ENCODE results near the gene RASSF7.

RASSF7 gene

DNA sequence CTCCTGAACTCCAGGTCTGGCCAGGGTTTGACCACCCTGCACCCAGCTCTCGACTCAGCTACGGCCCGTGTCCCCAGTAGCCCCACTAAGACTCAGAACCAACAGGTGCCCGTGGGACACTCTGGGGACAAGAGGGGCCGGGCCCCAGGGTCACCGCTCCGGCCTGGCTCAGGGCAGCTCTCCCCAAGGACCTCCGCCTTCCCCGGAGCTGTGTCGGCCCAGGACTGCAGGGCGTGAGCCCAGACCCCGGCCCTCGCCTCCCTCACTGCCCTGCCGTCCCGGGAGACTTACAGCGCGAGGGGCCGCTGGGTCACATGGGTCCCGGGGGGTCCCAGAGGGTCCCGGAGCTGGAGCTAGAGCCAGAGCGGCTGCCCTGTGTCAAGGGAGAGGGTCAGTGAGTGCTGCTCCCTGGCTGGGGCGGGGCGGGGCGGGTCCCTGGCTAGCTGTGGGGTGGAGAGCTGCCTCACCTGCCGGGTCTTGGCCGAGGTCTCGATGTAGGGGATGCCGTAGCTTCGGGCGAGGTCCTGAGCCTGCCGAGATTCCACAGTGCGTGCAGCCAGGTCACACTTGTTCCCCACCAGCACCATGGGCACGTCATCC is 27.7 kb upstream of the RASSF7 start:
- no peak for DNase-seq (ENCODE audit: low read depth, low spot score)

DNA sequence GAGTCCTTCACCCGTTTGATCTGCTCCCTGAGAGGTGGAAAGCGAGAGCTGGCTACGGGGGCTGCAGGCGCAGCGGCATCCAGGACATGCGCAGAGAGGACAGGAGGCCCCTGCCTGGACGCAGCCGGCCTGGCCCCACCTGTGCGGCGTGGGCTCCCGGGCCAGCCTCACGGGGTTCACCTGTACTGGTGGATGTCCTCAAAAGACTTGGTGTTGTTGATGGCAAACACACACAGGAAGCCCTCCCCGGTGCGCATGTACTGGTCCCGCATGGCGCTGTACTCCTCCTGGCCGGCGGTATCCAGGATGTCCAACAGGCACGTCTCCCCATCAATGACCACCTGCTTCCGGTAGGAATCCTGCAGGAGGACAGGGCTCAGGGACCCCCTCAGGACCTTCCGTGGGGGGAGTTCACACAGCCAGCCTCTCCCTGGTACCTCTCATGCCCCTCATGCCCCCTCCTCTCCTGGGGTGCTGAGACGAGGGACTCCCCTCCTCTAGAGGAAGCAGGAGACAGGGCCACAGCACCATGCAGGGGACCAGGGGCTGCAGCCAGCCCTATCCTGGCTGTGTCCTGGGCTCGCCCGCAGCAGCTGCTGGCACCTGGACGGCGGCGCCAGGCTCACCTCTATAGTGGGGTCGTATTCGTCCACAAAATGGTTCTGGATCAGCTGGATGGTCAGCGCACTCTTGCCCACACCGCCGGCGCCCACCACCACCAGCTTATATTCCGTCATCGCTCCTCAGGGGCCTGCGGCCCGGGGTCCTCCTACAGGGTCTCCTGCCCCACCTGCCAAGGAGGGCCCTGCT is 27.0 kb upstream of the RASSF7 start:
- no peak for DNase-seq (ENCODE audit: low read depth, low spot score)

DNA sequence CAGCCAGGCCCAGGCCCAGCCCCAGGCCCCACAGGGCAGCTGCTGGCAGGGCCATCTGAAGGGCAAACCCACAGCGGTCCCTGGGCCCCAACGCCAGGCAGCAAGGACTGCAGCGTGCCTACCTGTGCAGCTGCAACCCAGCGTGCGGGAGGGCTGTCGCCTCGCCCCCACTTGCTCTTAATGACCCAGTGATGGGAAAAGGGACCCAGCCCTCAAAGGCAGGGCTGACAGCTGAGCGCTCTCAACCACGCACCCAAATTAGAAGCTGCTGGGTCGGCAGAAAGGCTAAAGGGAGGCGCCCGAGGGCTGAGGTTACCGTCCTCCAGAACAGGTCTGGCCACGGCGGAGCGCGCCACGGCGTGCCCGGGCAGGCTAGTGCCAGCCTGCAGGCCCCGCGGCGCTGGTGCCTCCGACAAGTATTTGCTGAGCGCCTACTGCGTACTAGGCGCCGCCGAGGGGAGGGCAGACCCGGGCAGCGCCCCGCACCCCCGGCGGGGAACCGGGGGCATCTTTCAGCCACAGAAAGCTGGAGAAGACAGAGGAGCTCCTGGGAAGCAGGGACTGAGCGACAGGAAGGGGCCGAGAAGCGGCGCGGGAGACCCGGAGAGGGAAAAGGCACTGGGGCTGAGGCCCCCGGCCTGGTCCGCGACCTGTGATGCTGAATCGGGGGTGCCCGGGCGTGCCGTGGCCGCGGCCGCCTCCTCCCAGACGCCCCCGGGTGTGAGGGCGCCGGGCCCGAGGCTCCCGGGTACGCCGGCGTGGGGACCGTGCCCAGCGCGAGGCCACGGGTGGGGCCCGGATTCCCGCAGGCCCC is 26.2 kb upstream of the RASSF7 start:
- no peak for DNase-seq (ENCODE audit: low read depth, low spot score)

DNA sequence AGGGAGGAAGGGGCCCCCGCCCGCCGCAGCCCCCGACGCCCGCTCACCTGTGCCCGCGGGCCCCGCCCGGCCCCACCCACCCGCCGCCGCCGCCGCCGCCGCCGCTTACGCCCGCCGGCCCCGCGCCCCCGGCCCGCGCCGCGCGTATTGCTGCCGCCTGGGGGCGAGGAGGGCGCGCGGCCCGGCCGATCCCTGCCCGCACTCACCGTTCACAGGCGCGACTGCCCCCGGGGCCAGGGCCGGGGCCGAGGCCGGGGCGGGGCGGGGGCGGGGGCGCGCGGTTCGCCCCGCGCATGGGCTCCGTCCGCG is 25.6 kb upstream of the RASSF7 start:
- no peak for DNase-seq (ENCODE audit: low read depth, low spot score)

DNA sequence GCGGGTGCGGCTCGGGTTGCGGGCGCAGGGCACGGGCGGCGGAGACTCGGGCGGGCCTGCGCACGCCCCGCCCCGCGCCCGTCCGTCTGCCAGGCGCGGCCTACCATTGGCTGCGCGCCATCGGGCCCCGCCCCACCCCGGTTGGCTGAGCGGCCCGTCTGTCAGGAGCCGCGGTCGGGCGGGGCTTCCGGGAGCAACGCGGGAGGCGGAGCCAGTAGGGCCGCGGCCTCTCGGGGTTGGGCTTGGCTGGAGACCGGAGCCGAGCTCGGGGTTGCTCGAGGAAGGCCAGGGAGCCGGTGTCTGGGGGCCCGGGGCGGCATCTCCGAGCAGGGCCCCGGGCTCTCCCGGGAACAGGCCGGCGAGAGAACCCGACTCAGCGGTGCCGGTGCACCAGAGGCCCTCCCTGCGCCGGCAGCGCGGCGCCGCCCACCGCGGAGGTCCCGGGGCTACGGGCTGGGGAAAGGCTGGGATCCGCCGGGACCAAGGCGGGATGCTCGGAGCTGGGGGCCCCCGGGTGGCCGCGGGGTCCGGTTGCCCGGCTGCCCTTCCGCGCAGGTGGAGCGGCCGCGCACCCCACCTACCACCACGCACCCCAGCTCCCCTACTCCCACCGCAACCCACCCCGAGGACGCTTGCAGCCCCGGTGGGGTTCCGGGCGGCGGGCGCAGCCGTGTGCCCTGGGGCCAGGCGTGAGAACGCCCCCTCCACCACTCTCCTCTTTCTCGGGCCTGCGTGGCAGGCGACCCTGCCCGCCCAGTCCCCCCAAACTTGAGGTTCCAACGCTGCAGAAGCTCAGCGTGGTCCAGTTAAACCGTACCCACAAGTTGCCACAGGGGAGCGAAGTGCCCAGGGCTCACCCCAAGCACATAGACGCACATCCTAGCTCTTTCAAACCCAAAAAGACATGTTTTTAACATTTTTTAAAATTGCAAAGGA is 25.0 kb upstream of the RASSF7 start, which contains the start of gene HRAS:
Gene HRAS, minus strand, starts transcription at position 58 of the 936 bp plus-strand sequence.
- DNase-seq (ENCODE audit: low read depth, low spot score): peak; percentile 80

DNA sequence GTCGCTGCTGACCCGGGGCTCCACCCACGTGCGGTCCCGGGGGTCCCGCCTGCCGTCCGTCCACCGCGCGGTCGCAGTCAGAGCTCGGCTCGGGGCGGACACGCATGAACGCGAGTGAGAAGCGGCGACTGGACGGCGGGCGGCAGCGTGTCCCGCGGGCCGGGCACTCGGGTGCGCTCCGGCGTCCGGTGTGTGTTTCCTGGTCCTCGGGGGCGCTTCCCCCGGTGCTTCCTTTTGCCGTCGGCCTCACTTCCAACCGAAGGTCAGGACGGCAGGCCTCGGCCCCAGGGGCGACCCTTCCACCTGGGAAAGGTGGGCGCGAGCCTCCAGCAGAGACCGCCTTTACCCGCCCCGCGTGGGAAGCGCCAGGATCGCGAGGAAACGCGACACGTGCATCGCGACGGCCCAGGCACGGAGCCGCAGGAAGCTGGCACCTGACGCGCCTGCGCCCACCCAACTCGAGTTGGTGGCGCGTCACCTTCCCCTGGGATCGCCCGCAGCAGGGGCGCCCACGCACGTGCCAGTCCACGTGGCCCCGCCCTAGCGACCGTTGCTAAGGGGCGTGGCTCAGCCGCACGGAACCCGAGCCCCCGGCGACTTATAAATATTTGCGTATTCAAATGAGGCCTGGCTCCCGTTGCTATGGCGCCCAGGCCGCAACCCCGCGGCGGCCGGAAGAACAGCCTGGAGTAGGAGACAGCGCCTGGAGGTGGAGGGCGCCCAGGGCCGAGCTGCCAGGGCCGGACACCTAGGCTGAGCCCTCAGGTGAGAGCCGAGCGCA is 23.7 kb upstream of the RASSF7 start, which contains the start of gene LRRC56:
Gene LRRC56, plus strand, starts transcription at position 687 of the 781 bp plus-strand sequence. CDS start 3,158 bp downstream, outside the sequence.
- no peak for DNase-seq (ENCODE audit: low read depth, low spot score)

DNA sequence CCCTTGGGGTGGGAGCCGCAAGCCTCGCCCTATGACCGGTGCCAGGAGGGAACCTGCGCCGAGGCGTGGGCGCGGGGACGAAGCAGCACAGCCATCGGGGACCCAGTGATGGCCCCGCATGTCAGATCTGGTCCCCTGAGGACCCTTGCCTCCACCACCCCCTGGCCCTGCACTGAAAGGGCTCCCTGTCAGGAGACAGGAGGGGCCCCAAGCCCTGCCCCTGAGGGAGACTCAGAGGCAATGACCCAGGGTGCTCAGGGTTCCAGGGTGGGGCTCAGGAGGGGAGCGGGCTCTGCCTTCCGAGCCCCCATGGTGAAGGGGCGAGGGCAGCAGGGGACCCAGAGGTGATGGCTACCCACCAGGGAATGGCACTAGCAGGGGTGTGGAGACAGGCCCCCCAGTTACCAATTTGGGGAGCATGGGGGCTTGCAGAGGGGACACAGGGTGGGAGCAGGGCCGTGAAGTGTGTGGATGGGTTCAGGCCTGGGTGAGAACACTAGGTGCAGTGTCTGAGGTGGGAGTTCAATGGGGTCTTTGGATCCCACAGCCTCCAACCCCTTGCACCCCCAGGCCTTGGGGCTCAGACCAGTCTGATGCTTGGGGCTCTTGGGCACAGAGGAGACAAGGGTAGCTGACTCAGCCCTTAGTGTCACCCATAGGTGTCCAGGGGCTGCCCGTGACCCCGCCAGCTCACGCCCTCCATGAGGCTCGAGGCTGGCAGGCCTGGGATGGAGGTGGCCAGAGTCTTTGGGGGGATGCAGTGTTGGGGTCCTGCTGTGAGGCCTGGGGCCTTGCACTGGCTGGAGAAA is 22.9 kb upstream of the RASSF7 start:
- DNase-seq (ENCODE audit: low read depth, low spot score): no peak

DNA sequence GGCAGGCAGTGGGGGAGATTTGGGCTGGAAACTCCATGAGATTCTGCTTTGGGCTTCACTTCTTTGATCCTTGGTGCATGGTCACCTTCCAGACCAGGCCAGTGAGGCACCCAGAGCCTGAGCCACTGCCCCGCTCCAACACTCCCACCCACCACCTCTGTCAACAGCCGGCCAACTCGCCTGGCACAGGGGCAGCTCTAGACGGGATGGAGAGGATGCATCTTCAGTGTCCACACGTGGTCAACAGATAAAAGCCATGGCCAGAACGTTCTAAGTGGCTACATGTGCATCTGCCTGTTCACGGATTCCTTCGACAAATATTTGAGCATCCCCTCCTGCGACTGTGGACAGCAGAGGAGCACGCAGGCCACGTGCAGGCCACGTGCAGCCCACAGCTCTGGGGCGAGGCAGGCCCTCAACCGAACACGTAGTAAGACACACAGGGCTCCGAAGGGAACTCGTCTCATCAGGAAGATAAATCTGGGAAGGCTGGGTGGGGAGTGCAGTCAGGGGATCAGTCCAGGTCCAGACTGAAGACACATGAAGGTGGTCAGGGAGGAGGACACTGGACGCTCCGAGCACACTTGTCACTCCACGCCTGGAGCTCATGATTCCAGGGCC is 22.2 kb upstream of the RASSF7 start:
- DNase-seq (ENCODE audit: low read depth, low spot score): no peak

DNA sequence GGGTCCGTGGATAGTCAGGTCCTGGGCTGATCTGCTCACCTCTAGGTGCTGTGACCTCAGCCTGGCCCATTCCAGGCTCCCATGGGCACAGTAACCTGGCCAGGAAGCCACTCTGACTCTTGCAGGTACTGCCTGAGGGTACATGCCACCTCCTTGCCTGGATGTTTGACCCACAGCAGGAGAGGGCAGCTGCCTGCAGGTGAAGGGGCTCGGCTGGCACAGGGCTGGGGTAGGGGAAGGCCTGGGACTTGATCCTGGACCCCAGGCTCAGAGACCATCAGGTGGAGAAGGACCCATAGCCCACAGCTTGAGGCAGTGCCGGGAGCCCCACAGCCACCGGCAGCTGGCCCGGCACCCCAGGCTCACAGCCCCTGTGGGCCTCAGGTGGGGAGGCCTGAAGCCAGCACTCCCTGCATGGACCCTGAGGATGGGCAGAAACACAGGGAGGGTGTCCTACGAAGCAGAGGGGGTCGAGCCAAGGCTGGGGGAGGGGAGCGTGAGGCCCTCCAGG is 20.7 kb upstream of the RASSF7 start:
- no peak for DNase-seq (ENCODE audit: low read depth, low spot score)

DNA sequence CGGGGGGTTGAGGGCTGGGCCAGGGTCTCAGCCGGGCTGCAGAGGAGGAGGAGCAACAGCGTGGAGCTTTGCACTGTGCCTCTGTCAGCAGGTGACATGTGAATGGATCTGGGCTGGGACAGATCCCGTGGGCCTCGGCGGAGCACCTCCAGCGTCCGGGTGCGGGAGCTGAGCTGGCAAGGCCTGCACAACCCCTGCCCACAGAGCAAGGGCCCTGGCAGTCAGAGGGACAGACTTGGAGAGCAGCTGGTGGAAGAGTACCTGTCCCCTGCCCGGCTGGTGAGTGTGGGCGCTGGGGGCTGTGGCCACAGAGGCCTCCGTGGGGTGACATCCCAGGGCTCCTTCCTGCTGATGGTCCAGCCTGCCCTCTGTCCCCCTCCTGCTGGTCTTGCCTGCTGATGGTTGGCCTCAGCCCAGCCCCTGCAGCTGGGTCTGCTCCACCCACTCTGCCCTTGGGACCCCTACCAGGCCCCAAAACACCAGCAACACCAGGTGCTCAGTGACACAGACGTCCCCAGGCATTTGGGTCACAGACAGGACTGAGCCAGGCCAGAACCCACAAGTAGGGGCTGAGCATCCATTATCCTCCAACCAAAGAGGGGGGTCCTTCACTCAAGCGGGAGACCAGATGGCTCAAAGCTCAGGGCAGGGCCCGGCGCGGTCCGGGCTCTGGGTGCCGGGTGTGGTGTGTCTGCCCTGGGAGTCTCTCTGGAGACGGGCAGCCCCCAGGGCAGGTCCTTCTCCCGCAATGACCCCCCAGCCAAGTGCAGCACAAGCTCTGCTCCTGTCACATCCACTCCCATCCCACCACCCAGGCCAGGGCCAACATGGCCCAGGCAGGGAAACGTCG is 20.0 kb upstream of the RASSF7 start:
- no peak for DNase-seq (ENCODE audit: low read depth, low spot score)

DNA sequence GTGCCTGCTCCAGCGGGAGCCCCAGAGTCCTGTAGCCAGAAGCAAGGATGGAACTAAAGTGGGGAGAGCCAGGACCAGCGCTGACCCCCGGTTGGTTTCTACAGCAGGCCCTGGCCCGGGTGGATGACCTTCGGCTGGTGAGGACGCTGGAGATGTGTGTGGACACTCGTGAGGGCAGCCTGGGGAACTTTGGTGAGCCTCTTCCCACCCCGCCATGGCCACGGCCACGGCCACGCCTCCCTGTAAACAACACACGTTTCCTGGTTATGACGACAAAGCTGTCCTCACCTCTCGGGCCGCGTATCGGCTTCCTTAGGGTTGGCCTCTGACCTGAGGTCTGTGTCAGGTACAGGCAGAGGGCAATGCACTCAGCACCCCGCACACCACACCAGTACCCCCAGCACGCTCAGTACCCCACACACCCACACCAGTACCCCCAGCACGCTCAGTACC is 19.3 kb upstream of the RASSF7 start:
- no peak for DNase-seq (ENCODE audit: low read depth, low spot score)

DNA sequence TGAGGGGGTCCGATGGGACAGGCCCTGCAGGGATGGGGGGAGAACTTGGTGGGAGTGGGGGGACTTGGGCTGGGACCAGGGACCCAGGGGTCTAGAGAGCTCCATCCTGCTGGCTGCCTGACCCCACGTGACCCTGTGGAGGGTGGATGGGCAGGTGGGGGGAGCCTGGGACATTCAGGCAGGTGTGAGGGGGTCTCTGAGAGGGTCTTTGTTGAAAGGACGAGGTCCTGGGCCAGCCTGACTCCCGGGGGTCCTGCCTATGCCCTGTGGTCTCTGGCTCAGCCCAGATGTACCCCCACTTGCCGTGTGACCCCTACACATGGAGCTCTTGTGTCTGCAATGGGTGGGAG is 16.0 kb upstream of the RASSF7 start:
- DNase-seq (ENCODE audit: low read depth, low spot score): no peak

DNA sequence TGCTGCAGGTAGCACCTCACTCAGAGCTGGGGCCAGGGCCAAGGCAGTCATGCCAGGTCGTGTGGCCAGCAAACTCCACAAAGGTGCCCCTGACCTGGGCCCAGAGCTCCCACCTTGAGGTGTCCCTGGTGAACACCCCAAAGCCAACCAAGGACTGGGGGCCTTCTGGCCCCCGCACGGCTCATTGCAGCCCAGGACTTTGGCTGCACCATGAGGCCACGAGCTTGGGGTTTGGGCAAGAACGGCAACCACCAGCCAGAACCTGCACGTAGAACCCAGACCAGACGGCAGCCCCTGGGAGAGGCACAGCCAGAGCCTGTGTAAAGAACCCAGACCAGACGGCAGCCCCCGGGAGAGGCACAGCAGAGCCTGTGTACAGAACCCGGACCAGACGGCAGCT is 15.6 kb upstream of the RASSF7 start:
- no peak for DNase-seq (ENCODE audit: low read depth, low spot score)

DNA sequence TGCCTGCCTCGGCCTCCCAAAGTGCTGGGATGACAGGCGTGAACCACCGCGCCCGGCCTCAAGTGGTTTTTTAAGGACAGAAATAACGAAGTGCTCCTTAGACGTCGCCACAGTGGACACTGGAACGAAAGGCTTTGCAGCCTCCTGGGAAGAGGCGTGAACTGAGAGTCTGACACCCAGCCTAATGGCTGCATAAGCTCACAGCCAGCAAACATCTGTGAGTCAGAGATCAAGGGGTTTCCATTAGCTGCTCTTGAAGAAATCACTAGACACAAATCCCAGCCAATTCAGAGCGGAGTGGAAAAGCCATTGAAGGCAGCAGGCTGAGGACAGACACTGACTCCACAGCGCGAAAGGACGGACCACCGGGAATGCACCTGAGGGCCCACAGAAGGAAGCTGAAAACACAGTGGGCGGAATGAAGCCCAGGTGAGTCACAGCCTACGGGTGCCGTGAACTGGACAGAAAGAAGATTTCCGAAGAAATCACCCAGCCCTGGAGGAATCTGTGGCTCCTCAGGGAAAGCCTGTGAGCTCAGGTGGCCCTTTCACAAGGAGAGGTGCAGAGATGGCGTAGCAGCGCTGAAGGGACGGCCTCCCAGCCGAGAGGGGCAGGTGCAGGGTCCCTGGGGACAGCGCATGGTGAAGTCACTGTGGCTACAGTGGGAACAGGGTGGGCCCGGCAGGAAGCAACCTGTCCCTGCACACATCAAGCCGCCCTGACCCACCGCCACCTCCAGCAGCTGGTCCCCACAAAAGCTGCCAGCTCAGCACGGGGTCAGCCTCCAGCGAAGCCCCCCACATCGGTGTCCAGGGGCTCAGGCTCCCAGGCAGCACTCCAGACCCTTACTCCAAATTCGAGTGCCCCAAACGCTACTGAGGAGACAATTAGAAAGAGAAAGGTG is 11.8 kb upstream of the RASSF7 start:
- DNase-seq (ENCODE audit: low read depth, low spot score): no peak

DNA sequence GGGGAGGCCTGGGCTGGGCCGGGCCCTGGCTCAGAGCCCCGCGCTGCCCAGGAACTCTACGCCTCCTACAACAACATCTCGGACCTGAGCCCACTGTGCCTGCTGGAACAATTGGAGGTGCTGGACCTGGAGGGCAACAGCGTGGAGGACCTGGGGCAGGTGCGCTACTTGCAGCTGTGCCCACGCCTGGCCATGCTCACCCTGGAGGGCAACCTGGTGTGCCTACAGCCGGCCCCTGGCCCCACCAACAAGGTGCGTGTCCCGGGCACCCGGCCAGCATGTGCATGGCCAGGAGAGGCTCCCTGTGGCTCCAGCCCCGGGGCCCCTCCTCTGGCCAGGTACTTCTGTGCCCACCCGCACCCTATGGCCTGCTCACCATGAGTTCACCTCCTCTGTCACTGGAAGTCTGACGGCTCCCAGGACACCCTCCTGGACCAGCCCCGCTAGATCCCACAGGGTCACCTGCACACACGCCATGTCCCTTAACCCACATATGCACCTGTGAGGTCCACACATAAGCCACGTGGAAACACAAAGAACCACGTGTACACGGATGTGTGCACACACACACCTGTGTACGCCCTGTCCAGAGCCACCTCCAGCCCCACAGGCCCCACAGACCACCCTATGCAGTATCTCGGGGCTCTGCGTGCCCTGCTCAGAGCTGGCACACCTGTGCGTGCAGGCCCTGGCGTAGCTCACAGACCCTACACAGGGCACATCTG is 10.6 kb upstream of the RASSF7 start:
- no peak for DNase-seq (ENCODE audit: low read depth, low spot score)

DNA sequence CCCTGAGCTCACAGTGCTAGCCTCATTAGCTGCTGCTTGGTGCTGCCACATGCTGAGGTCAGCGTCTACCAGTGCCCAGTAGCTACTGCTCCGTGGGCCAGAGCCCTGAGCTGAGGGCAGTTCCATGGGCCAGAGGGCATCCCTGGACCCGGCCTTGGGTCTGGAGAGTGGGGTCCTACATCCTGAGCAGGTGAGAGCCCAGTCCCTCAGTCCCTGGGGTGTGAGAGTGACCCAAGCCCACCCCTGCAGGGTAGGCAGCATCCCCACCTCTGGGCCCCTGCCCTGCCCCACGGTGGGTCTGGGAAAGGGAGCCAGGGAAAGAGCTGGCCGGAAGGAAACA is 10.1 kb upstream of the RASSF7 start:
- DNase-seq (ENCODE audit: low read depth, low spot score): no peak

DNA sequence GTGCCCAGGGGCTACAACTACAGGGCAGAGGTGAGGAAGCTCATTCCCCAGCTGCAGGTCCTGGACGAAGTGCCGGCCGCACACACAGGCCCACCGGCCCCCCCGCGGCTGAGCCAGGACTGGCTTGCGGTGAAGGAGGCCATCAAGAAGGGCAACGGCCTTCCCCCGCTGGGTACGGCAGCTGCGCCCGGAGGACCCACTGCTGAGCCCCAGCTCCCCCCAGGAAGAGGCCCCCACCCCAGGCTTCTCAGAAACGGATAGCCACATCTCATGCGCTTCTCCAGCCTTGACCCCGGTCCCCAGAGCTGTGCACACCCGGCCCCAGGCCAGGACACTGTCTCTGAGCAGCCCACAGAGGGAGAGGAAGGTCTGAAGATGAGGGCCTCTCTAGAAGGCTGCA is 9.6 kb upstream of the RASSF7 start:
- DNase-seq (ENCODE audit: low read depth, low spot score): no peak

All from smooth muscle cell of the brain vasculature (primary cell).